B cell (primary cell): ENCODE measurements around the gene MPI.
"Not testable (repeated sequence)": the region's sequence is repeated elsewhere in the genome, so short reads cannot be mapped to it uniquely, and the experiment has no call there.

Experiments
- EZH2 ChIP-seq: IDR thresholded peaks from 2 replicates; pipeline ENCODE4 v1.6.1; 2012; ENCODE audit warnings: borderline replicate concordance, low read depth, mild to moderate bottlenecking, moderate library complexity, low read length; ENCODE audit not compliant: insufficient read depth, poor library complexity, severe bottlenecking
- TF ChIP-seq, protein P1 (sequence below): fragments of 200-600 bp; IDR thresholded peaks from one replicate; pipeline ENCODE4 v1.8.0; 2022; ENCODE audit warnings: antibody characterized with exemption, mild to moderate bottlenecking

DNA sequence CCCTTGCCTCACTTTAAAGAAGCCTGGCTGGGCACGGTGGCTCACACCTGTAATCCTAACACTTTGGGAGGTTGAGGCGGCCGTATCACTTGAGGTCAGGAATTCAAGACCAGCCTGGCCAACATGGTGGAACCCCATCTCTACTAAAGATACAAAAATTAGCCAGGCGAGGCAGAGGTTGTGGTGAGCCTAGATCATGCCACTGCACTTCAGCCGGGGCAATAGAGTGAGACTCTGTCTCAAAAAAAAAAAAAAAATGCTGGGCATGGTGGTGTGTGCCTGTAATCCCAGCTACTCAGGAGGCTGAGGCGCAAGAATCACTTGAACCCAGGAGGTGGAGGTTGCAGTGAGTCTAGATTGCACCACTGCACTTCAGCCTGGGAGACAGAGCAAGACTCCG lies 4.5 kb downstream of the MPI start:
- TF ChIP-seq EZH2: not testable (repeated sequence)
- TF ChIP-seq, protein P1, sequence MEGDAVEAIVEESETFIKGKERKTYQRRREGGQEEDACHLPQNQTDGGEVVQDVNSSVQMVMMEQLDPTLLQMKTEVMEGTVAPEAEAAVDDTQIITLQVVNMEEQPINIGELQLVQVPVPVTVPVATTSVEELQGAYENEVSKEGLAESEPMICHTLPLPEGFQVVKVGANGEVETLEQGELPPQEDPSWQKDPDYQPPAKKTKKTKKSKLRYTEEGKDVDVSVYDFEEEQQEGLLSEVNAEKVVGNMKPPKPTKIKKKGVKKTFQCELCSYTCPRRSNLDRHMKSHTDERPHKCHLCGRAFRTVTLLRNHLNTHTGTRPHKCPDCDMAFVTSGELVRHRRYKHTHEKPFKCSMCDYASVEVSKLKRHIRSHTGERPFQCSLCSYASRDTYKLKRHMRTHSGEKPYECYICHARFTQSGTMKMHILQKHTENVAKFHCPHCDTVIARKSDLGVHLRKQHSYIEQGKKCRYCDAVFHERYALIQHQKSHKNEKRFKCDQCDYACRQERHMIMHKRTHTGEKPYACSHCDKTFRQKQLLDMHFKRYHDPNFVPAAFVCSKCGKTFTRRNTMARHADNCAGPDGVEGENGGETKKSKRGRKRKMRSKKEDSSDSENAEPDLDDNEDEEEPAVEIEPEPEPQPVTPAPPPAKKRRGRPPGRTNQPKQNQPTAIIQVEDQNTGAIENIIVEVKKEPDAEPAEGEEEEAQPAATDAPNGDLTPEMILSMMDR: not testable (repeated sequence)
